ENCODE data around the gene VPS41. TPM values are rescaled to one million over a fixed set of nuclear protein-coding genes. Genes with fewer than 3 reads are reported as not detected.

Gene VPS41
- total and polyA plus RNA-seq, 3 donors from 2014 or later = 28.8 to 59.1 (median 52.7) TPM

DNA sequence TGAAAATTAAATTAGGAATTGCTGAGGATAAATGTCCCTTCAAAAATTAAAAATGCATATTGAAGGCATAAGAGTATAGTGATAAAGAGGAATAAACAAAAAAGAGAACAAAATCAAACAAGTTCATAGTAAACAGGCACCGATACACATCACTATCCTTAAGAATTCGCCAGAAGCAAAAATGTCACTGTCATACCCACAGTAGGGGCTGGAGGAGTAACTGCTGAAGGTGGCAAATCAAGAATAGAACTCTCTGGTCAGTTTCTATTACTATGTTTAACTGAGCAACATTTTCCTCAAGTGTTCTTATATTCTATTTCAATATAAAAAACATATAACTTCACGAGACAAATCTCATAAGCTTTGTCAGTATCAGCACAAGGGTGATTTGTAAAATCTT is 84.0 kb downstream of the VPS41 start:
- no peak for DNase-seq
- intact Hi-C loops (cut with DNase I; ENCODE audit: low total_unique reads) = no loop called here
- Histone ChIP-seq H3K4me3 (no peak overlapping the region), H3K27ac (no peak overlapping the region), H3K27me3 (no peaks in the 10 kb centered on the region), H3K36me3 (ENCODE audit: low read depth, missing control alignments) (no peaks in the 10 kb centered on the region), H3K4me1 (peaks cover 4% of the 10 kb centered on the region), H3K9me3 (no peaks in the 10 kb centered on the region)
- 90 to 93% methylated on average over 3 of the region's 3 CpGs for WGBS, 2 donors
- TF ChIP-seq, protein P1, sequence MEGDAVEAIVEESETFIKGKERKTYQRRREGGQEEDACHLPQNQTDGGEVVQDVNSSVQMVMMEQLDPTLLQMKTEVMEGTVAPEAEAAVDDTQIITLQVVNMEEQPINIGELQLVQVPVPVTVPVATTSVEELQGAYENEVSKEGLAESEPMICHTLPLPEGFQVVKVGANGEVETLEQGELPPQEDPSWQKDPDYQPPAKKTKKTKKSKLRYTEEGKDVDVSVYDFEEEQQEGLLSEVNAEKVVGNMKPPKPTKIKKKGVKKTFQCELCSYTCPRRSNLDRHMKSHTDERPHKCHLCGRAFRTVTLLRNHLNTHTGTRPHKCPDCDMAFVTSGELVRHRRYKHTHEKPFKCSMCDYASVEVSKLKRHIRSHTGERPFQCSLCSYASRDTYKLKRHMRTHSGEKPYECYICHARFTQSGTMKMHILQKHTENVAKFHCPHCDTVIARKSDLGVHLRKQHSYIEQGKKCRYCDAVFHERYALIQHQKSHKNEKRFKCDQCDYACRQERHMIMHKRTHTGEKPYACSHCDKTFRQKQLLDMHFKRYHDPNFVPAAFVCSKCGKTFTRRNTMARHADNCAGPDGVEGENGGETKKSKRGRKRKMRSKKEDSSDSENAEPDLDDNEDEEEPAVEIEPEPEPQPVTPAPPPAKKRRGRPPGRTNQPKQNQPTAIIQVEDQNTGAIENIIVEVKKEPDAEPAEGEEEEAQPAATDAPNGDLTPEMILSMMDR (IDR thresholded peaks at IDR 0.05) = no peak
- no peak for TF ChIP-seq POLR2A (IDR thresholded peaks at IDR 0.05)

DNA sequence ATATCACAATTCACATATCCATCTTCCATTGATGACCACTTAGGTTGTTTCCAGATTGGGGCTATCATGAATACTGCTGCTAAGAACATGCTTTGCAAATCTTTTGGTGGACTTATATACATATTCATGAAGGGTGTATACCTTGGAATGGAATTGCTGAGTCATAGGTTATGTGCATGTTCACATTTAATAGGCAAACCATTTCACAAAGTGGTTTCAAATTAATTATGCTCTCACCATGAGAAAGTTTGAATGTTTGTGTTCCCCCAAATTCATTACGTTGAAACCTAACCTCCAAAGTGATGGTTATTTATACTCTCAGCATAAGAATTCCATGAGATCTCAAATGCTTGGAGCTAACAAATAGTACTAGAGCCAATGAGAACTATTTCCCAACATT is 86.4 kb downstream of the VPS41 start:
- intact Hi-C loops (cut with DNase I; ENCODE audit: low total_unique reads) = no loop called here
- H3K27me3 ChIP-seq = no peaks in the 10 kb centered on the region
- no peak overlapping the region for H3K27ac ChIP-seq
- H3K9me3 ChIP-seq = no peaks in the 10 kb centered on the region
- WGBS, 2 donors = 93 to 100% methylated on average over 1 of the region's 1 CpG
- H3K36me3 ChIP-seq (ENCODE audit: low read depth, missing control alignments) = no peaks in the 10 kb centered on the region
- peaks cover 4% of the 10 kb centered on the region for H3K4me1 ChIP-seq
- no peak for TF ChIP-seq POLR2A (IDR thresholded peaks at IDR 0.05)
- TF ChIP-seq, protein P1 (IDR thresholded peaks at IDR 0.05) = no peak
- no peak overlapping the region for H3K4me3 ChIP-seq
- DNase-seq = no peak

DNA sequence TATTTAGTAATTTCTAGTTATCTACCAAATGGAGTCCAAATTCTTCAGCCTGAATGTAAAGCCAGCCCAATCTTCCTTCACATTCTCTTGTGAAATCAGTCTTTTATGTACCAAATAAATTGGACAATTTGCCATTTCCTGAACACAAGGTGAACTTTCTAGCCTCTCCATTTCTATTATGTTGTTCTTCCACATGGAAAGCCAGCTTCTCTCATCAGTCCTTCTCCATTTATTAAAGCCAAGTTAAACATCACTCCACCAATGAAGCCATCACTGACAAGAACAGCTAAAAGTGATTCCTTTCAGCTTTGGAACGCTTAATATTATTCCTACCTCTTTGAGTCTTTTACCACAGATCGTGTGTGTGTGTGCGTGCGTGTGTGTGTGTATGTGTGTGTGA is 88.4 kb downstream of the VPS41 start:
- WGBS, 2 donors = 94 to 98% methylated on average over 4 of the region's 4 CpGs
- no peak for DNase-seq
- no peaks in the 10 kb centered on the region for H3K27me3 ChIP-seq
- intact Hi-C loops (cut with DNase I; ENCODE audit: low total_unique reads) = no loop called here
- no peaks in the 10 kb centered on the region for H3K9me3 ChIP-seq
- H3K27ac ChIP-seq = no peak overlapping the region
- H3K4me1 ChIP-seq = no peaks in the 10 kb centered on the region
- no peak overlapping the region for H3K4me3 ChIP-seq
- H3K36me3 ChIP-seq (ENCODE audit: low read depth, missing control alignments) = no peaks in the 10 kb centered on the region
- TF ChIP-seq POLR2A (IDR thresholded peaks at IDR 0.05) = no peak
- TF ChIP-seq, protein P1 (IDR thresholded peaks at IDR 0.05) = no peak

DNA sequence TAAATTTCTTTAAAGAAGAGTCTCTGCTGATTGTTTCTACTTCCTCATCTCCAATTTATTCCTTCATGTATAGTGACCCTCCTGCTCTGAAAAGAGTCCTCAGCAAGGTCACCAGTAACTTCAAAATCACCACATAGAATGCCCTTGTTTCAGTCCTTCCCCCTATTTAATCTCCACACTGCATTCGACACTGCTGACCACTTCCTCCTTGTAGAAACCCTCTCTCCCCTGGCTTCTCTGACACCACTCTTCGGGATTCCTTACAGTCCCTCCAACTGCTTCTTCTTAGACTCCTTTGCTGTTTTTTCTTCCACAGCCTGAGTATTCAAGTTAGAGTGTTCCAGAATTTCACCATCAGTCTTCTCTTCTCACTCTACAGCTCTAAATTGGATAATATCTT is 89.5 kb downstream of the VPS41 start:
- intact Hi-C loops (cut with DNase I; ENCODE audit: low total_unique reads) = no loop called here
- no peaks in the 10 kb centered on the region for H3K36me3 ChIP-seq (ENCODE audit: low read depth, missing control alignments)
- no peak overlapping the region for H3K27ac ChIP-seq
- H3K9me3 ChIP-seq = no peaks in the 10 kb centered on the region
- 89 to 96% methylated on average over 2 of the region's 2 CpGs for whole genome bisulfite sequencing, 2 donors
- no peaks in the 10 kb centered on the region for H3K4me1 ChIP-seq
- TF ChIP-seq POLR2A (IDR thresholded peaks at IDR 0.05) = no peak
- TF ChIP-seq, protein P1 (IDR thresholded peaks at IDR 0.05) = no peak
- no peak overlapping the region for H3K4me3 ChIP-seq
- no peaks in the 10 kb centered on the region for H3K27me3 ChIP-seq
- no peak for DNase-seq

DNA sequence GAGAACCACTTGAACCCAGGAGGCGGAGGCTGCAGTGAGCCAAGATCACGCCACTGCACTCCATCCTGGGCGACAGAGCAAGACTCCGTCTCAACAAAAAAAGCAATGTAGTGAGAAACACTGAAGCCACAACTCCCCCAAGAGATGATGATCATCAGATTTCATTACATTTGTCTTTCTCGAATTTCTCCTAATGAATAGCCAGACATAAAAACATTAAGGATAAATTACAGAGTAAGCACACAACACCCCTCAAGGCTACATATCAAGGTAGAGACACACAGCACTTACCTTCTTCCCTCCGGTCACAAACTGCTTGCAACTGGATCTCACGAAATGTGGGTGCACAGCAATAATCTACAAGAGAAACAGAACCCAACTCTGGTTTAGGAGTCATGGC is 91.5 kb downstream of the VPS41 start:
- Histone ChIP-seq H3K36me3 (ENCODE audit: low read depth, missing control alignments) (no peaks in the 10 kb centered on the region), H3K9me3 (no peaks in the 10 kb centered on the region), H3K27ac (no peak overlapping the region), H3K4me3 (no peak overlapping the region), H3K4me1 (no peaks in the 10 kb centered on the region), H3K27me3 (no peaks in the 10 kb centered on the region)
- TF ChIP-seq, protein P1 (IDR thresholded peaks at IDR 0.05) = no peak
- no peak for TF ChIP-seq POLR2A (IDR thresholded peaks at IDR 0.05)
- DNase-seq = no peak
- WGBS, 2 donors = 96 to 98% methylated on average over 7 of the region's 7 CpGs
- intact Hi-C loops (cut with DNase I; ENCODE audit: low total_unique reads) = no loop called here
